K562 (cell line): ENCODE data around the gene TUBA4B. TPM values are rescaled to one million over a fixed set of nuclear protein-coding genes. Genes with fewer than 3 reads are reported as not detected.

Experiments
- BCLAF1 ChIP-seq, 2 experiments: fragments of 450-650 bp in 1 of 2; IDR thresholded peaks; 2 replicates each; pipeline ENCODE4 v1.6.1; 2011 to 2017; ENCODE audit warnings: low read depth in 2 of 2, antibody characterized with exemption in 1 of 2, borderline replicate concordance in 1 of 2, low read length in 1 of 2, mild to moderate bottlenecking in 1 of 2, mixed read lengths in 1 of 2; ENCODE audit not compliant: control insufficient read depth in 1 of 2
- ELF4 ChIP-seq: fragments of 450-650 bp; formaldehyde crosslinking; IDR thresholded peaks from 2 replicates; pipeline ENCODE4 v1.4.0; 2022; ENCODE audit warnings: missing genetic modification characterization
- ELK3 ChIP-seq: fragments of 450-650 bp; formaldehyde crosslinking; IDR thresholded peaks from 2 replicates; pipeline ENCODE4 v1.4.0; 2020; ENCODE audit warnings: mild to moderate bottlenecking
- GTF2F1 ChIP-seq: IDR thresholded peaks from 2 replicates; pipeline ENCODE4 v1.6.1; 2011; ENCODE audit warnings: low read depth, low read length, improper control_type of control experiment
- MCM3 ChIP-seq: fragments of 450-650 bp; IDR thresholded peaks from 2 replicates; pipeline ENCODE4 v1.6.1; 2016
- MEF2D ChIP-seq: conservative IDR thresholded peaks from 2 replicates; pipeline ENCODE4 v1.6.1; 2016; ENCODE audit warnings: low read depth, missing genetic modification characterization, missing compliant biosample characterization
- MITF ChIP-seq: IDR thresholded peaks from 2 replicates; pipeline ENCODE4 v1.6.1; 2014; ENCODE audit warnings: antibody characterized with exemption
- MNT ChIP-seq, 2 experiments: fragments of 450-650 bp; conservative IDR thresholded peaks; 2 replicates each; pipeline ENCODE4 v1.6.1; 2017; ENCODE audit warnings: mild to moderate bottlenecking in 2 of 2, moderate library complexity in 2 of 2
- RERE ChIP-seq: sonication (generic); formaldehyde crosslinking; IDR thresholded peaks from 2 replicates; pipeline ENCODE4 v1.8.0; 2023; ENCODE audit warnings: missing genetic modification reagents, mild to moderate bottlenecking, borderline replicate concordance
- SLC30A9 ChIP-seq: fragments of 250-450 bp; sonication (Bioruptor Pico); IDR thresholded peaks from 2 replicates; pipeline ENCODE4 v1.8.0; 2022; ENCODE audit warnings: mild to moderate bottlenecking, moderate library complexity
- SRSF3 ChIP-seq: fragments of 200-400 bp; formaldehyde crosslinking; IDR thresholded peaks from 2 replicates; pipeline ENCODE4 v1.6.1; 2016; ENCODE audit warnings: mild to moderate bottlenecking, low read length, moderate library complexity; ENCODE audit not compliant: insufficient read depth
- TFAM ChIP-seq: fragments of 250-450 bp; sonication (Bioruptor Pico); conservative IDR thresholded peaks from 2 replicates; pipeline ENCODE4 v1.5.0; 2021; ENCODE audit warnings: mild to moderate bottlenecking, moderate library complexity
- ZNF184 ChIP-seq: sonication (generic); formaldehyde crosslinking; IDR thresholded peaks from 2 replicates; pipeline ENCODE4 v1.5.0; 2020; ENCODE audit warnings: missing genetic modification reagents
- ZNF551 ChIP-seq: fragments of 250-450 bp; sonication (Bioruptor Pico); IDR thresholded peaks from 2 replicates; pipeline ENCODE4 v1.5.0; 2021; ENCODE audit warnings: mild to moderate bottlenecking, moderate library complexity
- polyA plus RNA-seq, 8 experiments: library from polyadenylated mRNA; depleted of rRNA in 4 of 8; stranded (reverse) in 5 of 8; unstranded in 3 of 8; fragments of >200 nt; fragmentation: Nextera tagmentation in 2 of 8; fragmentation: Illumina TruSeq in 1 of 8; extraction: Ambion mirVana in 2 of 8; extraction: Trizol in 1 of 8; gene quantifications; 2 replicates each; pipeline versions ENCODE4 v1.2.1 to v1.2.3, GENCODE V29; 2011 to 2014; ENCODE audit warnings: inconsistent platforms in 1 of 8, missing spikeins in 1 of 8
- total RNA-seq, 7 experiments: library from RNA; depleted of rRNA in 6 of 7; stranded (reverse); fragments of >200 nt in 6 of 7; fragmentation: Illumina TruSeq in 2 of 7; extraction: Trizol in 2 of 7; gene quantifications; 2 replicates each; pipeline versions ENCODE4 v1.2.1 to v1.2.3, GENCODE V29; 2011 to 2021; ENCODE audit warnings: low replicate concordance in 1 of 7

Gene TUBA4B
- total and polyA plus RNA-seq, 9 of the 15 experiments (the other 6 are each of a cell fraction or from before 2014, with no cell fraction given): 0.04 TPM; not detected in 8

GRCh38 chr2:219289537-219290361, 36.7 kb downstream of the TUBA4B start (continued):
- TF ChIP-seq MNT (conservative IDR thresholded peaks at IDR 0.05) (no peak), SRSF3 (no peak), ZNF184 (CRISPR knock-in tag) (no peak), SLC30A9 (no peak), RERE (CRISPR knock-in tag) (no peak), ELF4 (CRISPR knock-in tag) (no peak), MITF (no peak), ELK3 (CRISPR knock-in tag) (no peak), GTF2F1 (no peak), BCLAF1 (IDR thresholded peaks at IDR 0.05; ENCODE audit: borderline replicate concordance in 1 of 2, control insufficient read depth in 1 of 2, low read depth in 2 of 2, low read length in 1 of 2) (no peak), MCM3 (no peak), ZNF551 (CRISPR knock-in tag) (no peak), MEF2D (tag) (no peak), TFAM (no peak)
